ENCODE measurements around the gene PPP2R5C. TPM values are rescaled to one million over a fixed set of nuclear protein-coding genes. Genes with fewer than 3 reads are reported as not detected.

PPP2R5C gene
- total and polyA plus RNA-seq, 2 of the 4 experiments (the other 2 are of a cell fraction): 65.9 to 78.7 TPM

DNA sequence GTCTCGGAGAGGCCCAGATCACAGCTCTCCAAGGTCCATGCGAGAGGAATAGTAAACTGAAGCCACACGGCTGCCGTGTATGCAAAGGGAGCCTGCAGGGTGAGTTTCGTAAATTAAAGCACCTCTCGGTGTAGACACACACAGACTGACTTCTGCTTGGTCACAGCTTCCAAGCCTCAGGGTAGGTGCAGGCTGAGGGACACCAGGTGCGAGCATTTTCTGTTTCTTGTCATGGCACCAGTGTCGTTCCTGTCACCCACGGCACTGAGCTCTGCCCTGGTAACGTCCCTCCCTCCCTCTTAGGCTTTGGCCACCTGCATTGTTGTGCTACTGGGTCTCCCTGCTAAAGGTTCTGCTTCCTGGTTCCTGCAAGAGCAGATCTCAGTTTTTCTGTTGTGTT lies 126.7 kb downstream of the PPP2R5C start:
- H3K27ac ChIP-seq (ENCODE audit: insufficient read depth, low read length): no peak overlapping the region
- H2AK5ac ChIP-seq (ENCODE audit: low read depth, low read length): no peak overlapping the region
- no peak overlapping the region for H3K4me3 ChIP-seq (ENCODE audit: insufficient read depth, low read depth, low read length)
- ATAC-seq (ENCODE audit: low read depth): no peak
- TF ChIP-seq MXI1 (IDR thresholded peaks at IDR 0.05; ENCODE audit: borderline replicate concordance, low read depth, low read length): no peak
- TF ChIP-seq, protein P1, sequence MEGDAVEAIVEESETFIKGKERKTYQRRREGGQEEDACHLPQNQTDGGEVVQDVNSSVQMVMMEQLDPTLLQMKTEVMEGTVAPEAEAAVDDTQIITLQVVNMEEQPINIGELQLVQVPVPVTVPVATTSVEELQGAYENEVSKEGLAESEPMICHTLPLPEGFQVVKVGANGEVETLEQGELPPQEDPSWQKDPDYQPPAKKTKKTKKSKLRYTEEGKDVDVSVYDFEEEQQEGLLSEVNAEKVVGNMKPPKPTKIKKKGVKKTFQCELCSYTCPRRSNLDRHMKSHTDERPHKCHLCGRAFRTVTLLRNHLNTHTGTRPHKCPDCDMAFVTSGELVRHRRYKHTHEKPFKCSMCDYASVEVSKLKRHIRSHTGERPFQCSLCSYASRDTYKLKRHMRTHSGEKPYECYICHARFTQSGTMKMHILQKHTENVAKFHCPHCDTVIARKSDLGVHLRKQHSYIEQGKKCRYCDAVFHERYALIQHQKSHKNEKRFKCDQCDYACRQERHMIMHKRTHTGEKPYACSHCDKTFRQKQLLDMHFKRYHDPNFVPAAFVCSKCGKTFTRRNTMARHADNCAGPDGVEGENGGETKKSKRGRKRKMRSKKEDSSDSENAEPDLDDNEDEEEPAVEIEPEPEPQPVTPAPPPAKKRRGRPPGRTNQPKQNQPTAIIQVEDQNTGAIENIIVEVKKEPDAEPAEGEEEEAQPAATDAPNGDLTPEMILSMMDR (conservative IDR thresholded peaks at IDR 0.05; ENCODE audit: low read depth, low read length): no peak
- no peak for TF ChIP-seq RAD21 (IDR thresholded peaks at IDR 0.05; ENCODE audit: low read length)
- TF ChIP-seq RFX5 (IDR thresholded peaks at IDR 0.05; ENCODE audit: low read depth, low read length): no peak
- TF ChIP-seq, protein P2, sequence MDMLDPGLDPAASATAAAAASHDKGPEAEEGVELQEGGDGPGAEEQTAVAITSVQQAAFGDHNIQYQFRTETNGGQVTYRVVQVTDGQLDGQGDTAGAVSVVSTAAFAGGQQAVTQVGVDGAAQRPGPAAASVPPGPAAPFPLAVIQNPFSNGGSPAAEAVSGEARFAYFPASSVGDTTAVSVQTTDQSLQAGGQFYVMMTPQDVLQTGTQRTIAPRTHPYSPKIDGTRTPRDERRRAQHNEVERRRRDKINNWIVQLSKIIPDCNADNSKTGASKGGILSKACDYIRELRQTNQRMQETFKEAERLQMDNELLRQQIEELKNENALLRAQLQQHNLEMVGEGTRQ (IDR thresholded peaks at IDR 0.05; ENCODE audit: low read depth, low read length): no peak
- no peak for TF ChIP-seq CEBPB (IDR thresholded peaks at IDR 0.05; ENCODE audit: low read depth, low read length)
- no peak for TF ChIP-seq CHD1 (IDR thresholded peaks at IDR 0.05; ENCODE audit: low read depth, low read length)
- TF ChIP-seq MAFK (IDR thresholded peaks at IDR 0.05; ENCODE audit: low read depth, low read length): no peak
- no peak for TF ChIP-seq SMC3 (IDR thresholded peaks at IDR 0.05; ENCODE audit: low read depth, low read length)
- TF ChIP-seq MAZ (IDR thresholded peaks at IDR 0.05; ENCODE audit: borderline replicate concordance, low read depth, low read length): no peak
- TF ChIP-seq, protein P3, sequence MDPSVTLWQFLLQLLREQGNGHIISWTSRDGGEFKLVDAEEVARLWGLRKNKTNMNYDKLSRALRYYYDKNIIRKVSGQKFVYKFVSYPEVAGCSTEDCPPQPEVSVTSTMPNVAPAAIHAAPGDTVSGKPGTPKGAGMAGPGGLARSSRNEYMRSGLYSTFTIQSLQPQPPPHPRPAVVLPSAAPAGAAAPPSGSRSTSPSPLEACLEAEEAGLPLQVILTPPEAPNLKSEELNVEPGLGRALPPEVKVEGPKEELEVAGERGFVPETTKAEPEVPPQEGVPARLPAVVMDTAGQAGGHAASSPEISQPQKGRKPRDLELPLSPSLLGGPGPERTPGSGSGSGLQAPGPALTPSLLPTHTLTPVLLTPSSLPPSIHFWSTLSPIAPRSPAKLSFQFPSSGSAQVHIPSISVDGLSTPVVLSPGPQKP (IDR thresholded peaks at IDR 0.05; ENCODE audit: borderline replicate concordance, low read depth, low read length): no peak
- no peak for TF ChIP-seq FOS (IDR thresholded peaks at IDR 0.05; ENCODE audit: low read depth, low read length)
- no peak for TF ChIP-seq BHLHE40 (IDR thresholded peaks at IDR 0.05; ENCODE audit: low read depth, low read length)
- no peak for TF ChIP-seq RCOR1 (IDR thresholded peaks at IDR 0.05; ENCODE audit: insufficient replicate concordance, low read length)
- no peak for TF ChIP-seq POLR2A (IDR thresholded peaks at IDR 0.05; ENCODE audit: low read depth, low read length)
- no peak for TF ChIP-seq NFE2L2 (IDR thresholded peaks at IDR 0.05; ENCODE audit: low read depth, low read length)
- in situ Hi-C loops (cut with MboI; ENCODE audit: low sequenced_read_pairs): no loop called here
- H3K9me1 ChIP-seq (ENCODE audit: insufficient read depth, low read length): peaks cover 14% of the 10 kb centered on the region; the same call in 1 of the 2 replicates
- intact Hi-C loops (cut with micrococcal nuclease): no loop called here
- H3K23ac ChIP-seq (ENCODE audit: low read depth, low read length): no peak overlapping the region
- CTCF ChIA-PET: no interaction called here
- POLR2A ChIA-PET (ENCODE audit: unreplicated experiment): interaction anchor here (0.6 kb wide), 1 partner anchor 116 kb away, joined by 4 read pairs; no protein-coding TSS in a partner anchor
- no peak overlapping the region for H3K56ac ChIP-seq (ENCODE audit: extremely low read depth, insufficient read depth, low read length)
- H3K4me1 ChIP-seq (ENCODE audit: control insufficient read depth, insufficient read depth, low read length): no peaks in the 10 kb centered on the region; the same call in 1 of the 2 replicates
- no peak overlapping the region for H2BK5ac ChIP-seq (ENCODE audit: low read depth, low read length, poor library complexity, severe bottlenecking)
- H4K5ac ChIP-seq (ENCODE audit: low read depth, low read length): no peak overlapping the region
- DNase-seq: no peak
- peaks cover 5% of the 10 kb centered on the region; the same call in 1 of the 2 replicates for H4K20me1 ChIP-seq (ENCODE audit: insufficient read depth, low read length)
- no peak overlapping the region for H3K9ac ChIP-seq (ENCODE audit: low read depth, low read length)
- H3K18ac ChIP-seq (ENCODE audit: low read depth, low read length): no peak overlapping the region
- H2BK20ac ChIP-seq (ENCODE audit: low read depth, low read length): no peak overlapping the region
- no peak overlapping the region for H2AK9ac ChIP-seq (replicated peaks; ENCODE audit: low read depth, low read length, poor library complexity)
- WGBS, 2 experiments (ENCODE audit: extremely low coverage in 2 of 2, insufficient read length in 1 of 2): 93% methylated on average over 4 of the region's 10 CpGs; no CpG with 5 or more reads in 1 of the 2 experiments
- H3K27me3 ChIP-seq (ENCODE audit: control insufficient read depth, insufficient read depth, low read length): no peaks in the 10 kb centered on the region
- H3K79me1 ChIP-seq (ENCODE audit: low read depth in 1 of 2, low read length in 2 of 2): peaks cover 9 to 19% of the 10 kb centered on the region in 2 experiments; a peak in 3 of 4 replicates
- dilution Hi-C loops (cut with HindIII; ENCODE audit: low sequenced_read_pairs, unreplicated experiment): no loop called here
- no peak overlapping the region for H3K14ac ChIP-seq (replicated peaks; ENCODE audit: low read depth, low read length)
- H3K4ac ChIP-seq (ENCODE audit: low read depth, low read length): no peak overlapping the region
- peaks cover 60% of the 10 kb centered on the region for H3K36me3 ChIP-seq (ENCODE audit: control insufficient read depth, insufficient read depth, low read length)
- H4K8ac ChIP-seq (ENCODE audit: low read depth in 2 of 2, low read length in 2 of 2): no peak overlapping the region
- BruUV-seq (replicated peaks): no TSS peak
- no peak overlapping the region for H4K91ac ChIP-seq (ENCODE audit: insufficient read depth, low read depth, low read length)
- H3K4me2 ChIP-seq (ENCODE audit: low read depth, low read length): no peak overlapping the region
- H2AFZ ChIP-seq (replicated peaks; ENCODE audit: low read length, poor library complexity): no peak overlapping the region
- no peaks in the 10 kb centered on the region; the same call in 1 of the 2 replicates for H3K9me3 ChIP-seq (ENCODE audit: control insufficient read depth, insufficient read depth, low read length)
- no peak overlapping the region for H2BK15ac ChIP-seq (ENCODE audit: low read depth, low read length)
- H2BK120ac ChIP-seq (ENCODE audit: low read depth, low read length): no peak overlapping the region
